HG03159 (cell line): ENCODE measurements around the gene PSMA5.
"Not testable (repeated sequence)": the region's sequence is repeated elsewhere in the genome, so short reads cannot be mapped to it uniquely, and the experiment has no call there.

ENCODE experiments used
- ATAC-seq: cut with Tn5 transposase; IDR thresholded peaks from one replicate; pipeline ENCODE4 v1.9.1; 2021; ENCODE audit warnings: mild to moderate bottlenecking, moderate library complexity; ENCODE audit not compliant: unreplicated experiment

Gene PSMA5

GRCh38 chr1:109434484-109434883, 8.2 kb upstream of the PSMA5 start:
- no peak for ATAC-seq

GRCh38 chr1:109433322-109433721, 7.1 kb upstream of the PSMA5 start:
- no peak for ATAC-seq

GRCh38 chr1:109432336-109432735, 6.1 kb upstream of the PSMA5 start:
- ATAC-seq, result no peak

GRCh38 chr1:109427171-109427467, 871 bp upstream of the PSMA5 start:
- ATAC-seq, result no peak

DNA sequence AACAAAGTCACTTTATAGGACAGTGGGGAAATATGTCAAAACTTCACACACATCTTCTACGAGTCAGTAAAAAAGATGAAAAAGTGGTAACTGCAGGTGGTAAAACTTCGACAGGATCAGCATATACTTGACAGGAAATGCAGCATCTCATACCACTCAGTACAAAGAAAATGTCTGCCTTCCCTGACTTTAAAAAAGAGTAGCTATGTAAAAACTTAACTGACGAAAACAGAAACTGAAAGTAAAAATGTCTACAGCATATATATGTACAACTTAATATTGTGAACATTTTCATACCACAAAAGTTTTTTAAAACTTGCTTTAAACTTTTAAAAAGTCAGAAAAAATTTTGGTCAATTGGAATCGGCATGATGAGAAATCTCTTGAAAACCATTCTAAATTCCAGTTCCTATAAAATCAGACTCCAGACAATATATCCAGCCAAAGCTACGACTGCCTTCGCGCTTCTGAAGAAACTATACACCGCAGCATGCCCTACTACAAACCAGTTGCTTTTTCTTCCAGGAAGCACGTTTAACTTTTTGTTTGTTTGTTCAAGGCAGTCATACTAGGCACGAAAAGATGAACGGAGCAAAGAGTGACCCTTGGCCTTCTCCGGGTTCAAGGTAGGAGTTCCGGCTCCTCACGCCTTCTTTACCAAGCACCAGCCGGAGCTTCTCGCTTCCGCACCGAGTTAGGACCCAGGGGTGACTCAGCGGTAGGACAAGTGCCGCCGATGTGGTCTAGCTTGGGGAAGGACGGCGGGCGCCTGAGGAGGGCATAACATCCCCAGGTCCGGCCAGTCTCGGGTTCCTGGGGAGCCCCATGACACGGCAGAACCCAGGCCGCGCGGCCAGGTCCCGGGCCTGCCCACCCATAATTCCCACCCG, 612 bp downstream of the PSMA5 start:
- ATAC-seq, result peak; percentile 27

DNA sequence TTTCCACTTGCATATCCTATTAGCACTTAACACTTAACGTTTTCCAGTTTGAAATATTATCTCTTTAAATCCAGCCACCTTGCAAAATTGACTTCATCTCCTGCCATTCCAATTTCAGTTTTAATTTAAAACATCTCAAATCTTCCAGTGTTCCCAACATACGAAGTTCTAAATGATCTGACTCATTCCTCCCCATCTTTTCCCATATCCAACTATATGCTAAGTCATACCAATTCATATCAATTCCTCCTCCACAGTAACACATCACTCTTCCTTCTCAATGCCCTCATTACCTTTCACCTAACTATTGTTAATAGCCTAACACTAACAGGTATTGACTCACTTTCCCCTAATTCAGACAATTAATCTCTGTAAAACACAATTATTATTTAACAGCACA, 2.8 kb downstream of the PSMA5 start:
- no peak for ATAC-seq

DNA sequence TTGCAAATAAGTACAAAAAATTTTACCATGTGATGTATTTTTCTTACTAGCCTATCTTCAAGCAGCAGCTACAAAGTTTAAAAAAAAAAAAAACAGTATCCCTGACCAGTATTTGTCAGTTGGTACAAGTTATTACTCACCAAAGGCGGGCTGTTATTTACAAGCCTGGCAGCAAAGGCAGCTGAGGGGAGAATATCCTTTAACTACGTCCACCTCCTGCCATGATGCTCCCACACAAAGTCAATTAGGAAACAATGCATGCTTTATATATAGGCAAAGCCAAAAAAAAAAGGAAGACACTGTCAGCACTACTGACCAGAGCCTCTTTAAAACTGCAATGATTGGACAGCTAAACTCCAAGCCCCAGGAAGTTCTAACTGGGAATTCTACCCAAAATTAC, 13.7 kb downstream of the PSMA5 start:
- no peak for ATAC-seq

DNA sequence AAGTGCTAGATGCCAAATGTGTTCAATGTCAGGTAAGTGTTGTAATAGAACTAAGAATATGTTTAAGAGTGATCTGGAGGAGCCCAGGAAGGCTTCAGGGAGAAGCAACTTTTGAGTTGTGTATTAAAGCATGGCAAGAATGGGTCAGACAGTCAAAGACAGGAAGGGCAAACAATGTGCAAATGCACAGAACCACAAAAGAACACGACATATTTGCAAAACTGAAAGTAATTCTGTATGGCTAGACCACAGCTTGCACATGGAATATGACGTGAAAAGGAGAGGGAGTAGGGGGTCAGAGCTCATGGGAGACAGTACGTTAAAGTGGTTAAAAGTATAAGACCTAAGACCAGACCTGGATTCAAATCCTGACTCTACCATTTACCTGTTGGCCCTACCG, 21.4 kb downstream of the PSMA5 start:
- no peak for ATAC-seq

DNA sequence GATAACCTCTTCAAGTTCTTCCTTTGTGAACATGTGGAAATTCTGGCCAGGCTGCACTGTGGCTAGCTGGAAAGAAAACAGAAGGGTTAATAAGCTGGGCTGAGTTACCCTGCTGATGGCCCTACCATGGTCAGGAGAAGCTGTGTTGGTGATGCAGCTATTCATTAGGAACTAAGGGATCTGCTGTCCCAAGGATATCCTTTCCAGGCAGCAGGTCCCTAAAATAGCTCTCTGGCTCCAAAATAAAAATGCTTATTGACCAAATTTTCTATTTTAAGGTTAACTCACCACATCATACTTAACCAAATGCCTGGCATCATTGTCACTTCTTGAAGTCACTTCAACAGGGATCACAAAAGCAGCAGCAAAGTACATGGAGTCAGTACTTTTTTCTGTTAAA, 24.2 kb downstream of the PSMA5 start:
- ATAC-seq, result no peak

DNA sequence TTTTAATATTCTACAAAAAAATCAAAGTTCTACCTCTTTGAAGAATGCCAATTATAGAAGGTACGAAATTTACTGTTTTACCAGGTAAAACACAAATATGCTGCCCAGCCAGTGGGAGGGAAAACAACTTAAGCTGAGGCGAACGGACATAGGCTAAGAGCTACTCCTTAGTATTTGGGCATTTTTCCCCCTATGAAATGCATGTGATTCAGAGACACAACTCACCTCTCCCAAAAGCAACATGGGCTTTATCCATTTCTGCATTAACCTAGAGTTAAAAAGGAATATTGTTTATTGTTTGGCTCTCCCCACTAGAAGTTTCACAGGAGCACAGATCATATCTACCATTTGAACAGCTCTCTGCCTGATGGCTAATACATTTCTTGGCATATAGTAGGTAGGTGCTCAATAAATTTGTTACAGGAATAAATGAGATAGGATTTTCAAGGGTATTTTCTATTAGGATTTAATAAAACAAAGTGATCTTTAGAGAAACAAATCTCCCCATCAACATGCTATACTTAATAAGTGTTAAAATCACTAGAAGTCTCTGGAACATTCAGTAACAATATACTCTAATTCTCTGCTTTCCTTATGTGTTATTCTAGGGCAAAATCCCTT, 26.1 kb downstream of the PSMA5 start:
- ATAC-seq, result no peak

- ATAC-seq, result no peak
Observed at GRCh38 chr1:109399326-109399957, 26.8 kb downstream of the PSMA5 start.

- ATAC-seq, result no peak
Observed at GRCh38 chr1:109398343-109399225, 27.7 kb downstream of the PSMA5 start.

DNA sequence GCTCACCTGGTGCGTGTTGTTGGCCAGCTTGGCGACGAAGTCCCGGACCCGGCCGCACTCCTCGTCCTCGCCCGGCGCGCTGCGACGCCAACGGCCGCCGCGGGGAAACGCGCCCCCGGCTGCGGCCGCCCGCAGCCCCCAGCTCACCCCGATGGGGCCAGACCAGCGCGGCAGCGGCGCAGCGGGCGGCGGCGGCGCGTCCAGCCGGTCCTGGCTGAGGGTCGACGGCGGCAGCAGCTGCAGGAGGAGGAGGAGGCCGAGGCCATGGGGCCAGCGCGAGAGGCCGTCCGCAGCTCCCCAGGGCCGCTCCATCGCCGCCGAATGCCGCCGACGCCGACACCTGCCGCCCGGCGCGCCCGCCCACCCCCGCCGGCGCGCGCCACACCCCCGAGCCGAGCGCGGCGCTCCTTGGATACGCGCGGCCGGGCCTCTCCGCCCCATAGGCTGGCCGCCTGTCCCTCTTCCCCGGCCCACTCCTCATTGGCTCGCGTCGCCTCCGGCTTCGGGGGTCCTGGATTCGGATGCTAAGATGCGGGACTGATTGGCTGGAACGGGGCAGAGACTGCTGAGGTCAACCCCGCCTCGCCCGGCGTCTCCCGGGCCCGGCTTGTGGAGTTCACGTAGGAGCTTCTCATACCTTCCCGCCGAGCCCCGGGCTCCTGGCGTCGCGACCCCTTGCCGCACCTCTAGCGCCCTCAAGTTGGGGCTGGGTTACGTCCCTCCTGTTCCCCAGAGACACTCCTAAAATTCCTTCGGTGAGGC, 28.5 kb downstream of the PSMA5 start, which contains the start of gene SORT1:
TSS of gene SORT1 (minus strand) at position 338 of the 762 bp plus-strand sequence. CDS start at position 312, 26 bp downstream.
- peak; percentile 62 for ATAC-seq

DNA sequence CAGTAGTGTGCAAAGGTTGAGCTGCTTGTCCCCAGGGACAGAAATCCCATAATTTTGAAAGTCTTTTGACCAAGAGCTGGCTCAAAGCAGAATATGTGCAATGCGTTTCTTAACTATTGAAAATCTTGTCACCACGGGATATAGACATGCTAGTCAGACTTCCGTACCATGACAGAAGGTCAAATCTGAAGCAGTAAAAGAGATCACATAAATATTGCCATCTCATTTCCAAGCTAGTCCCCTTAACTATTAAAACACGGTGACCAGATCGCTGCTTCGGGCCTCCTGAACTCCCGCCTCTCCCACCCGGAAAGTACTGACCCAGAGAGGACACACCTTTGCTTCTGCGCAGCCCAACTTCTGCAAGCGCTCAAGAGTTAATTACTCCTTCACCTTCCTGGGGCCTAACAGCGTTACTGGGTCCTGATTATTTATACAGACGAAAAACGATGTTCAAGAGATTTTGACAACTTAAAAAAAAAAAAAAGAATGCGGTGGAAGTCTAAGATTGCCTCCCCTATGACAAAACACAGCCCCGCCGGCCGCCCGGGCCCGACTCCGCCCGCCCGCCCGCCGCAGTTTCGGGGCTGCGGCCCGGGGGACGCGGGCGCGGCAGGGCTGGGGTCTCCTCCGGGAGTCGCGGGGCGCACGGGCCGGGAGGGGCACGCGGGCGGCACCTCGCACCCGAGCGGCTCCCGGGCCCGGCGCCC, 29.2 kb downstream of the PSMA5 start:
- no peak for ATAC-seq

- no peak for ATAC-seq
Observed at GRCh38 chr1:109396513-109396839, 29.8 kb downstream of the PSMA5 start.

DNA sequence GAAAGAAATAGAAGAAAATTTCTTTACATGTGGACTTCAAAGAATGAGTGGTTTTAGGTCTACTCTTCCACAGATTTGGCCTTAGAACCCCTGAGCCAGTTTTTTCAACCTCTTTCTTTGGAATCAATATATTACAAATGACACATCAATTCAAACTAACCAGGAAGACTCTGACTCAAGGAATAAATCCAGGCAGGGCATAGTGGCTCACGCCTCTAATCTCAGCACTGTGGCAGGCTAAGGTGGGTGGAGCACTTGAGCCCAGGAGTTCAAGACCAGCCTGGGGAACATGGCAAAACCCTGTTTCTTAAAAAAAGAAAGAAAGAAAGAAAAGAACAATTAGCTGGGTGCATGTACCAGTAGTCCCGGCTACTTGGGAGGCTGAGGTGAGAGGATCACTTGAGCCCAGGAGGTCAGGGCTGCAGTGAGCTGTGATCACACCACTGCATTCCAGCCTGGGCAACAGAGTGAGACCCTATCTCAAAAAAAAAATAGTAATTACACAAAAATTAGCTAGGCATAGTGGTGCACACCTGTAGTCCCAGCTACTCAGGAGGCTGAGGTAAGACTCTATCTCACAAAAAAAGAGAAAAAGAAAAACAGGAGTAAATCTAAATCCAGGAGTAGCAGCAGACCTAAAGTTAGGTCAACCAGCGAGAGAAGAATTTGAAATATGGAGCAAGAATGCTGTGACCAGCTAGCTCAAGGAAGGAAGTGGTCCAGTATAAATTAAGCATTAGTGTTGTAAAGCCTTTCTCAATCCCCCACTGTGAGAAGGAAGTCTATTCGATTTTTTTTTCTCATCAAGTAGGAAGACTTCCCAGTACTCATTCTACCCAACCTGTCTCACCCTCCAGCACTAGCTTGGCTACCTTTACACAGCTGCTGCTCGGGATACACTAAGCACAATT, 30.4 kb downstream of the PSMA5 start:
- no peak for ATAC-seq

DNA sequence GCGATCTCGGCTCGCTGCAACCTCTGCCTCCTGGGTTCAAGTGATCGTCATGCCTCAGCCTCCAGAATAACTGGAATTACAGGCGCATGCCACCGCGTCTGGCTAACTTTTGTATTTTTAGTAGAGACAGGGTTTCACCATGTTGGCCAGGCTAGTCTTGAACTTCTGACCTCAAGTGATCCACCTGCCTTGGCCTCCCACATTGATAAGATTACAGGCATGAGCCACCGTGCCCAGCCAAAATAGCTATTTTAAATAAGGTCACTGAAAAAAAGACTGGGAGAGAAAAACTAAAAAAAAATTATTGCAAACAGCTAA, 31.0 kb downstream of the PSMA5 start:
- ATAC-seq, result not testable (repeated sequence)

DNA sequence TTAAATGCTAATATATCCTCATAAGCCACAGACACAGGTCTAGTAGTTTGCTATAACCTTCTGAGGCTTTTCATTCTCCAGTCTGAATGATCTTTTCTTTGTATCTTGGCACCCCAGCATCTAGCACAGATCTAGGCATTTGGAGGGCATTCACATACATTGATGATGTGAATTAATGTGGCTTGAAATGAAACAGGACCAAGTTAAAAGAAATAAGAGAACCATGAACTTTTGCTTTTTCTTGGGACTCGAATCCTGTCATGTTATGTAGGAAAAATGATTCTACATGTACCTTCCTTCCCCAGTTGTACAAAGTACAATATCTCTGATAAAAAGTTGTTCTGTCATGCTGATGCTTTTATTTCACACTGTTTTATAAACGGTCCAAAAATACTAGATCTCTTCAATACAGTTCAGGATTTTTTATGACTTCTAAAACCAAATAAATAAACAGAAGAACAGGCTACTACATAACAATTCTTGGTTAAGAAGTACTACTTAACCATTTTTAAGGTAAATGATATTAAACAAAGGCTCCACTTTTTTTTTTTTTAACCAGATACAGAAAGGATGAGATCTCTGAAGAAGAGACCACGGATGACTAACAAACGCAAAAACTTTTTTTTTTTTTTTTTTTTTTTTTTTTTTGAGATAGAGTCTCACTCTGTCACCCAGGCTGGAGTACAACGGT, 31.5 kb downstream of the PSMA5 start:
- ATAC-seq, result no peak
